NCI-H524 treated with DMSO at 0.1 percent for 48 hours (cell line): Measurements from ENCODE around the gene ASPHD2.

Experiments
- DNase-seq: peaks from one replicate; lab custom pipeline; 2025; lab: John Stamatoyannopoulos, UW

Gene ASPHD2

GRCh38 chr22:26446808-26447515 lies 17.9 kb downstream of the ASPHD2 start:
- no peak for DNase-seq

GRCh38 chr22:26447584-26448329 lies 18.7 kb downstream of the ASPHD2 start:
- DNase-seq, result peak; percentile 94

GRCh38 chr22:26448334-26448733 lies 19.3 kb downstream of the ASPHD2 start:
- DNase-seq, result no peak

GRCh38 chr22:26448941-26449340 lies 19.9 kb downstream of the ASPHD2 start:
- no peak for DNase-seq

- DNase-seq, result peak; percentile 75
Observed at GRCh38 chr22:26450453-26451185, 21.6 kb downstream of the ASPHD2 start.

GRCh38 chr22:26452236-26453016 lies 23.4 kb downstream of the ASPHD2 start:
- DNase-seq, result no peak

GRCh38 chr22:26453216-26453615 lies 24.2 kb downstream of the ASPHD2 start:
- DNase-seq, result no peak

GRCh38 chr22:26453812-26454500 lies 24.9 kb downstream of the ASPHD2 start:
- peak; percentile 49 for DNase-seq

GRCh38 chr22:26457661-26458272 lies 28.7 kb downstream of the ASPHD2 start:
- DNase-seq, result no peak

- DNase-seq, result no peak
Observed at GRCh38 chr22:26460202-26460601, 31.1 kb downstream of the ASPHD2 start.

- DNase-seq, result no peak
Observed at GRCh38 chr22:26461188-26461810, 32.2 kb downstream of the ASPHD2 start.

- no peak for DNase-seq
Observed at GRCh38 chr22:26462051-26462450, 33.0 kb downstream of the ASPHD2 start.

GRCh38 chr22:26462641-26463040 lies 33.6 kb downstream of the ASPHD2 start:
- no peak for DNase-seq

GRCh38 chr22:26463101-26463661 lies 34.1 kb downstream of the ASPHD2 start:
- DNase-seq, result no peak

- no peak for DNase-seq
Observed at GRCh38 chr22:26463688-26464087, 34.6 kb downstream of the ASPHD2 start.

- no peak for DNase-seq
Observed at GRCh38 chr22:26464312-26464711, 35.3 kb downstream of the ASPHD2 start.

GRCh38 chr22:26466196-26466595 lies 37.1 kb downstream of the ASPHD2 start:
- peak; percentile 92 for DNase-seq

GRCh38 chr22:26470807-26471206 lies 41.7 kb downstream of the ASPHD2 start:
- DNase-seq, result no peak

- no peak for DNase-seq
Observed at GRCh38 chr22:26471522-26471921, 42.5 kb downstream of the ASPHD2 start.

- no peak for DNase-seq
Observed at GRCh38 chr22:26474682-26475081, 45.6 kb downstream of the ASPHD2 start.
